CD14-positive monocyte (primary cell): ENCODE data around the gene IGF1. TPM values are rescaled to one million over a fixed set of nuclear protein-coding genes. Genes with fewer than 3 reads are reported as not detected.

Experiments
- DNase-seq, 3 donors: peaks; one replicate each; pipeline ENCODE4 v3.0.0-alpha.2; 2011 to 2022
- H2AFZ ChIP-seq: 2 replicates; pipeline ENCODE4 v1.6.0; 2012; ENCODE audit warnings: mild to moderate bottlenecking, low read depth, low read length, inconsistent platforms; ENCODE audit not compliant: insufficient read depth, poor library complexity, severe bottlenecking
- H3K27ac ChIP-seq, 2 donors: 1 replicate in 1 of 2; 2 replicates in 1 of 2; pipeline ENCODE4 v1.5.1; 2012 to 2013; ENCODE audit warnings: low read length in 2 of 2, control low read depth in 1 of 2, inconsistent platforms in 1 of 2, low read depth in 1 of 2, mild to moderate bottlenecking in 1 of 2
- H3K27me3 ChIP-seq, 2 donors: one replicate each; pipeline versions ENCODE4 v1.6.0 to v1.6.1; 2011 to 2013; ENCODE audit warnings: low read length in 2 of 2; ENCODE audit not compliant: control insufficient read depth in 2 of 2, insufficient read depth in 2 of 2
- H3K36me3 ChIP-seq, 2 donors: replicated peaks in 1 of 2; 1 replicate in 1 of 2; 2 replicates in 1 of 2; pipeline versions ENCODE4 v1.5.1 to v1.6.1; 2012 to 2013; ENCODE audit warnings: low read length in 2 of 2, control low read depth in 1 of 2, inconsistent platforms in 1 of 2, mild to moderate bottlenecking in 1 of 2; ENCODE audit not compliant: insufficient read depth in 2 of 2, control insufficient read depth in 1 of 2
- H3K4me1 ChIP-seq, 2 donors: 1 replicate in 1 of 2; 2 replicates in 1 of 2; pipeline versions ENCODE4 v1.5.1 to v1.6.1; 2012 to 2013; ENCODE audit warnings: low read length in 2 of 2, control low read depth in 1 of 2, inconsistent platforms in 1 of 2, mild to moderate bottlenecking in 1 of 2, moderate library complexity in 1 of 2; ENCODE audit not compliant: insufficient read depth in 2 of 2, control insufficient read depth in 1 of 2
- H3K4me2 ChIP-seq: replicated peaks from 2 replicates; pipeline ENCODE3; 2012; ENCODE audit warnings: low read length, moderate library complexity, mild to moderate bottlenecking; ENCODE audit not compliant: poor library complexity, severe bottlenecking; ENCODE audit errors: extremely low read depth
- H3K4me3 ChIP-seq, 3 experiments: fragments of 200-600 bp in 1 of 3; sonication (generic) in 1 of 3; replicated peaks in 1 of 3; 1 replicate in 2 of 3; 2 replicates in 1 of 3; pipeline ENCODE4 v1.5.1; 2011 to 2013; ENCODE audit warnings: low read length in 3 of 3, mild to moderate bottlenecking in 3 of 3, control low read depth in 2 of 3, low read depth in 2 of 3, inconsistent platforms in 1 of 3, moderate library complexity in 1 of 3
- H3K79me2 ChIP-seq: 2 replicates; pipeline ENCODE4 v1.6.0; 2012; ENCODE audit warnings: mild to moderate bottlenecking, control low read depth, inconsistent platforms, low read length, moderate library complexity; ENCODE audit not compliant: insufficient read depth
- H3K9ac ChIP-seq: 2 replicates; pipeline ENCODE4 v1.6.0; 2017; ENCODE audit warnings: low read length, mild to moderate bottlenecking; ENCODE audit not compliant: insufficient read depth, poor library complexity, severe bottlenecking
- H3K9me3 ChIP-seq, 2 donors: replicated peaks in 1 of 2; 1 replicate in 1 of 2; 2 replicates in 1 of 2; pipeline versions ENCODE4 v1.5.1 to v1.6.1; 2012 to 2013; ENCODE audit warnings: low read length in 2 of 2, control low read depth in 1 of 2; ENCODE audit not compliant: control insufficient read depth in 1 of 2, insufficient read depth in 1 of 2
- H4K20me1 ChIP-seq: 2 replicates; pipeline ENCODE4 v1.6.0; 2012; ENCODE audit warnings: mild to moderate bottlenecking, low read length, control low read depth, moderate library complexity; ENCODE audit not compliant: insufficient read depth
- H3K27ac Mint-ChIP-seq, 7 donors: one replicate each; pipeline ENCODE4 v1.8.0; 2020; ENCODE audit warnings: mild to moderate bottlenecking in 7 of 7, mixed read lengths in 7 of 7, moderate library complexity in 6 of 7, inconsistent platforms in 2 of 7
- H3K27me3 Mint-ChIP-seq, 3 donors: one replicate each; pipeline ENCODE4 v1.8.0; 2021 to 2022; ENCODE audit warnings: low read depth in 3 of 3, mild to moderate bottlenecking in 3 of 3, mixed read lengths in 3 of 3, moderate library complexity in 3 of 3, inconsistent platforms in 1 of 3
- H3K36me3 Mint-ChIP-seq, 2 donors: one replicate each; pipeline ENCODE4 v1.8.0; 2020; ENCODE audit warnings: mixed read lengths in 2 of 2, inconsistent platforms in 1 of 2, mild to moderate bottlenecking in 1 of 2
- H3K4me1 Mint-ChIP-seq: one replicate; pipeline ENCODE4 v1.8.0; 2020; ENCODE audit warnings: mild to moderate bottlenecking, mixed read lengths
- H3K4me3 Mint-ChIP-seq, 2 donors: one replicate each; pipeline ENCODE4 v1.8.0; 2020; ENCODE audit warnings: mild to moderate bottlenecking in 2 of 2, mixed read lengths in 2 of 2, moderate library complexity in 1 of 2
- H3K9me3 Mint-ChIP-seq, 7 donors: one replicate each; pipeline ENCODE4 v1.8.0; 2020 to 2022; ENCODE audit warnings: mixed read lengths in 7 of 7, mild to moderate bottlenecking in 6 of 7, moderate library complexity in 6 of 7, inconsistent platforms in 2 of 7
- WGBS: methylation state at CpG from one replicate; pipeline ENCODE4 v1.1.5; 2013; ENCODE audit warnings: missing lambda C conversion rate; ENCODE audit not compliant: insufficient coverage; 5-methylcytosine and 5-hydroxymethylcytosine counted together
- intact Hi-C, 2 donors: fragments of 100-400 bp; cut with micrococcal nuclease; formaldehyde crosslinking; loops; one replicate each; pipeline versions ENCODE4 v1.15.0 to v1.15.1; 2023
- polyA plus RNA-seq, 3 donors: library from polyadenylated mRNA; depleted of rRNA in 1 of 3; unstranded in 2 of 3; stranded (reverse) in 1 of 3; fragments of 300-500 nt in 2 of 3; fragments of >200 nt in 1 of 3; fragmentation: Illumina TruSeq in 2 of 3; gene quantifications; 1 replicate in 2 of 3; 2 replicates in 1 of 3; pipeline ENCODE4 v1.2.3, GENCODE V29; 2012 to 2021
- TF ChIP-seq, protein P1 (sequence below): fragments of 200-600 bp; IDR thresholded peaks from one replicate; pipeline ENCODE4 v1.8.0; 2022; ENCODE audit warnings: antibody characterized with exemption, mild to moderate bottlenecking

The IGF1 gene
- polyA plus RNA-seq, 3 donors = not detected

- TF ChIP-seq, protein P1, sequence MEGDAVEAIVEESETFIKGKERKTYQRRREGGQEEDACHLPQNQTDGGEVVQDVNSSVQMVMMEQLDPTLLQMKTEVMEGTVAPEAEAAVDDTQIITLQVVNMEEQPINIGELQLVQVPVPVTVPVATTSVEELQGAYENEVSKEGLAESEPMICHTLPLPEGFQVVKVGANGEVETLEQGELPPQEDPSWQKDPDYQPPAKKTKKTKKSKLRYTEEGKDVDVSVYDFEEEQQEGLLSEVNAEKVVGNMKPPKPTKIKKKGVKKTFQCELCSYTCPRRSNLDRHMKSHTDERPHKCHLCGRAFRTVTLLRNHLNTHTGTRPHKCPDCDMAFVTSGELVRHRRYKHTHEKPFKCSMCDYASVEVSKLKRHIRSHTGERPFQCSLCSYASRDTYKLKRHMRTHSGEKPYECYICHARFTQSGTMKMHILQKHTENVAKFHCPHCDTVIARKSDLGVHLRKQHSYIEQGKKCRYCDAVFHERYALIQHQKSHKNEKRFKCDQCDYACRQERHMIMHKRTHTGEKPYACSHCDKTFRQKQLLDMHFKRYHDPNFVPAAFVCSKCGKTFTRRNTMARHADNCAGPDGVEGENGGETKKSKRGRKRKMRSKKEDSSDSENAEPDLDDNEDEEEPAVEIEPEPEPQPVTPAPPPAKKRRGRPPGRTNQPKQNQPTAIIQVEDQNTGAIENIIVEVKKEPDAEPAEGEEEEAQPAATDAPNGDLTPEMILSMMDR = no peak
- no peaks in the 10 kb centered on the region for H3K79me2 ChIP-seq
- H3K36me3 ChIP-seq = no peaks in the 10 kb centered on the region
- no peak overlapping the region for H2AFZ ChIP-seq
- intact Hi-C loops = no loop called here
- peaks cover 0 to 4% of the 10 kb centered on the region in 2 donors for H3K9me3 ChIP-seq
- Mint-ChIP-seq H3K9me3 (peaks cover 0 to 2% (median 0%) of the 10 kb centered on the region in 7 donors), H3K4me3 (no peak overlapping the region), H3K27ac (no peak overlapping the region), H3K27me3 (peaks cover 0 to 3% (median 1%) of the 10 kb centered on the region in 3 donors), H3K4me1 (no peaks in the 10 kb centered on the region), H3K36me3 (no peaks in the 10 kb centered on the region)
- H3K4me3 ChIP-seq = no peak overlapping the region
- 76% methylated on average over 3 of the region's 5 CpGs for WGBS
- DNase-seq = no peak
- no peak overlapping the region for H3K4me2 ChIP-seq
- no peaks in the 10 kb centered on the region for H3K4me1 ChIP-seq
- no peaks in the 10 kb centered on the region for H4K20me1 ChIP-seq
- H3K9ac ChIP-seq = no peak overlapping the region
- H3K27me3 ChIP-seq = no peaks in the 10 kb centered on the region
- no peak overlapping the region for H3K27ac ChIP-seq
Measured at GRCh38 chr12:102425109-102426039, 55.0 kb downstream of the IGF1 start.

- peaks cover 0 to 2% (median 0%) of the 10 kb centered on the region in 7 donors for H3K9me3 Mint-ChIP-seq
Measured at GRCh38 chr12:102423462-102423861, 56.9 kb downstream of the IGF1 start.

More at GRCh38 chr12:102423462-102423861, 56.9 kb downstream of the IGF1 start:
- Histone ChIP-seq H3K27ac (no peak overlapping the region), H3K4me2 (no peak overlapping the region), H4K20me1 (no peaks in the 10 kb centered on the region), H3K9ac (no peak overlapping the region), H3K36me3 (no peaks in the 10 kb centered on the region), H3K9me3 (peaks cover 0 to 4% of the 10 kb centered on the region in 2 donors), H3K4me3 (no peak overlapping the region), H3K4me1 (no peaks in the 10 kb centered on the region), H2AFZ (no peak overlapping the region), H3K27me3 (no peaks in the 10 kb centered on the region), H3K79me2 (no peaks in the 10 kb centered on the region)
- H3K4me1 Mint-ChIP-seq = no peaks in the 10 kb centered on the region
- H3K27me3 Mint-ChIP-seq = peaks cover 1 to 3% (median 2%) of the 10 kb centered on the region in 3 donors
- no peak for DNase-seq
- WGBS = no CpG with 5 or more reads among the region's 3 CpGs
- no peak overlapping the region for H3K4me3 Mint-ChIP-seq
- intact Hi-C loops = no loop called here
- H3K27ac Mint-ChIP-seq = no peak overlapping the region
- TF ChIP-seq, protein P1 = no peak
- no peaks in the 10 kb centered on the region for H3K36me3 Mint-ChIP-seq
